Measurements from ENCODE around the gene AUTS2.

DNA sequence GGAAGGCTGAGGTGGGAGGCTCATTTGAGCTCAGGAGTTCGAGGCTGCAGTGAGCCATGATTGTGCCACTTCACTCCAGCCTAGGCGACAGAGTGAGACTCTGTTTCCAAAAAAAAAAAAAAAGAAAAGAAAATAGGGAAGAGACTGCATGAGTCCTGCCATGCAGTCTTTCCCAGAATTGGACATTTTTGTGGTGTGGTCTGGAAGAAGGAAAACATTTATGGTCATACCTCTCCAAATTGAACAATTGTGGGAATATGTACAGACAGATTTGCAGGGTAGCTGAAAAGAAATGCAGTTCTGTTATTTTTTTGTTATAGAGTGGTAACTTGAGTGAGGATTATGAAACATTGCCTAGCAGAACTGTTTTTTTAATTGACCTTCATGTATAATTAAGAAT, 198.1 kb downstream of the AUTS2 start:
- TF ChIP-seq, protein P1, sequence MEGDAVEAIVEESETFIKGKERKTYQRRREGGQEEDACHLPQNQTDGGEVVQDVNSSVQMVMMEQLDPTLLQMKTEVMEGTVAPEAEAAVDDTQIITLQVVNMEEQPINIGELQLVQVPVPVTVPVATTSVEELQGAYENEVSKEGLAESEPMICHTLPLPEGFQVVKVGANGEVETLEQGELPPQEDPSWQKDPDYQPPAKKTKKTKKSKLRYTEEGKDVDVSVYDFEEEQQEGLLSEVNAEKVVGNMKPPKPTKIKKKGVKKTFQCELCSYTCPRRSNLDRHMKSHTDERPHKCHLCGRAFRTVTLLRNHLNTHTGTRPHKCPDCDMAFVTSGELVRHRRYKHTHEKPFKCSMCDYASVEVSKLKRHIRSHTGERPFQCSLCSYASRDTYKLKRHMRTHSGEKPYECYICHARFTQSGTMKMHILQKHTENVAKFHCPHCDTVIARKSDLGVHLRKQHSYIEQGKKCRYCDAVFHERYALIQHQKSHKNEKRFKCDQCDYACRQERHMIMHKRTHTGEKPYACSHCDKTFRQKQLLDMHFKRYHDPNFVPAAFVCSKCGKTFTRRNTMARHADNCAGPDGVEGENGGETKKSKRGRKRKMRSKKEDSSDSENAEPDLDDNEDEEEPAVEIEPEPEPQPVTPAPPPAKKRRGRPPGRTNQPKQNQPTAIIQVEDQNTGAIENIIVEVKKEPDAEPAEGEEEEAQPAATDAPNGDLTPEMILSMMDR (IDR thresholded peaks at IDR 0.05 in 8 of 11, conservative IDR thresholded peaks at IDR 0.05 in 3 of 11) = no peak
- TF ChIP-seq POLR2AphosphoS5 (IDR thresholded peaks at IDR 0.05) (no peak), POLR2A (IDR thresholded peaks at IDR 0.05) (no peak)

Data from spleen (tissue), 7 donors.